Stimulated activated CD8-positive, alpha-beta memory T cell treated with anti-CD3 and anti-CD28 coated beads, Interleukin-7, amount 100 ng/mL, for 48 hours (primary cell): ENCODE data around the gene PBOV1.
"Not testable (repeated sequence)": the region's sequence is repeated elsewhere in the genome, so short reads cannot be mapped to it uniquely, and the experiment has no call there.

Source experiments
- DNase-seq, 2 donors: peaks; one replicate each; pipeline ENCODE4 v3.0.0-alpha.2; 2020; ENCODE audit warnings: low read depth in 1 of 2; ENCODE audit errors: extremely low read depth in 1 of 2

Gene PBOV1

DNA sequence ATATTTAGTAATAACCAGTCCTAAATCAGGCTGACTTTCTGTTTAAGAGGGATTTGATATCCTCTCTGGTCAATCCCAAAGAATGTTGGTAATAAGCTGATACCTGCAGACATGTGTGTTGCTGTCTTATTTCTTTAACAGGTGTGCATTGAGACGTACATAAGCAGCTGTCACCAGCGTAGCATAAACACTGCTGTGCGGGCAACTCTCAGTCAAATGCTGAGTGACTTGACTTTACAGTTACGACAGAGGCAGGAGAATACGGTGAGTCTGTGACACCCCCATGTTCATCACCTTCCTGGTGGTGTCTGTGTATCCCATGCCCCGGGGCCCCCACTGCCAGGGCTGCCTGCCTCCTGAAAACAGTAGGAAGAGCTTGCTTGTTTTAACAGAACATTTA, 20.1 kb upstream of the PBOV1 start:
- DNase-seq, result no peak

DNA sequence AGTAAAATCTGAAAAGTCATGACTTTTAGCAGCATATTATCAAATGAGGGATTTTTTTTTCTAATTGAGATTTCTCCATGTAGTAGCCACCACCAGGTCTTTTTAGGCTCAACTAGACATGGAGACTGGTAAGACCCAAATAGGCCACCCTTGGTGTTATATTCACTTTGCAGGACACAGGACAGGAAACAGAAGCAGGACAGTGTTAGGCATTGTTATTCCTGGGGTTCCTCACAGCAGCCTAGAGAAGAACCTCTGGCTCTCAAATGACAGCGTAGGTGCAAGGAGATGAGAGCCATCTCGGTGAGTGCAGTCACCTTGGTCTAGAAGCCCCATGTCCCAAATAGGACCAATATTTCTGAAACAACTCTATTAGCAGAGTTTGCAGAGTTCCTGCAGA, 19.2 kb upstream of the PBOV1 start:
- DNase-seq, result no peak

- no peak for DNase-seq
Observed at GRCh38 chr6:138235693-138236092, 17.4 kb upstream of the PBOV1 start.

- DNase-seq, result no peak
Observed at GRCh38 chr6:138235205-138235604, 16.9 kb upstream of the PBOV1 start.

DNA sequence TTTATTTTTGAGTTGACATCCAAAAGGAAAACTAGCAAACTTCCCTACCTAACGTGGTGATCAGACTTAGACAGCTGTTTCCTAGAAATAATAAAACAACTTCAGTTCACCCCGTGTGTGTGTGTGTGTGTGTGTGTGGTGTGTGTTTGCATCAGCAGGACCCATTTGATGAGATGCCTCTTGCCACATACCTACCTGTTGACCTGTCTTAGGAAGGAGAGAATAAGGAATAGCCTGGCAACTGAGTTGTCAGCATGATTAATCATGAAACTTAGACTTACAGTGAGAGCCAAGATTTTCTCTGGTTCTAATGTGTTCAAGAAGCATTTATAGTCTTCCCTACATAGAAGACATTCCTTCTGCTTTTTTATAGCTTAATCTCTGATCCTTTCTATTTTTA, 16.1 kb upstream of the PBOV1 start:
- no peak for DNase-seq

DNA sequence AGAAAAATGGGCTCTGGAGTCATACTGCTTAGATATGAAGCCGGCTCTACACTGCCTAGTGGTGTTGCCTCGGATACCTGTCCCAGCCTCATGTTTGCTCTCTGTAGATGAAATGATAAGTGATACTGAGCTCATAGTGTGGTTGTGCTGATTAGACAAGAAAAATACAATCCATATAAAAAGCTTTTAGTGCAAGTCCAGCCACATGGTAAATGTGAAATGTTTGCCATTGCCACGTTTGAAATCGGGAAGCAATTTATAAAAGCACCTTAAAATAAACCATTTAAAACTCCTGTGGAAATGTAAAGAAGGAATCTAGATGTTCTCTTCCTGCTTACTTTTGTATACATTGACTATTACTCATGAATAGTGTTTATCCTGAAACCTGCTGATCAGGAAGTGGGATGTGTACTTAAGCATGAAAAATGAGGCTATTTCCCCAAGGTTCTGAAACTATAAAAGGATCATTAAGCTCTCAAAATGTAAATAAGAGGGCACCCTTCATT, 13.1 kb upstream of the PBOV1 start:
- DNase-seq, result no peak

- DNase-seq, result no peak
Observed at GRCh38 chr6:138230759-138231380, 12.6 kb upstream of the PBOV1 start.

DNA sequence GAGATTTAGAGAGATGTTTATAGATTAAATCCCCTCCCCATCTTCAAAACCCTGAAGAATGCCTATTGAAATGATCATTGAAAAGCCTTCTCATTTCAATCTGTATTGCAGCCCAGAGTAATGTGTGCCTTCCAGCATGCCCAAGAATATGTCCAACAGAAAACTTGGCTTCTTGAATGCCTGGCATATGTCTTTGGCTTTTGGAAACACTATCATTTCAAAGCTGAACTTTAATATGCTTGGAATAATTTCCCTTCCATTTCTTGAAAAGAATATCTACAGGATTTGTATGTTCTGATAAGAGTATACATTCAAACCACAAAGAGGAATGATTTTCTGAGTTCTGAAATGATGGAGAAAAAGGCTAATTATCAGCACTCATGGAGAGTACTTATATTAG, 11.9 kb upstream of the PBOV1 start:
- DNase-seq, result no peak

- no peak for DNase-seq
Observed at GRCh38 chr6:138229663-138230179, 11.4 kb upstream of the PBOV1 start.

DNA sequence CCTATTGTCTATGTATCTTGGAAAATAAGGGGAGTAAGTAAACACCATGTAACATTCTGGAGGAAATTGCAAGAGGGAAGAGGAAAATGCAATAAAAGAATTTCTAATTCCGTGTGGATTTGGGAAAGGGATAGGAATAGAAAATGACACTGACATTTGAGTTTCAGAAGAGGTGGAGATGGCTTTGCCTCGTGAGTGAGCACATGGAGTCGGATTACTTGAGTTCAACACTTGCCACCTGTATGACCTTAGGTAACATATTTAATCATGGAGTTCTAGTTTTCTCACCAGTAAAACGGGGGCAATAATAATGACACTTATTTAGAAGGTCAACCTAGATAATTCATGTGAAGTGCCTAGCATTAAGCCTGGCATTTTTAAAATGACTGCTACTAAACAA, 10.8 kb upstream of the PBOV1 start:
- no peak for DNase-seq

DNA sequence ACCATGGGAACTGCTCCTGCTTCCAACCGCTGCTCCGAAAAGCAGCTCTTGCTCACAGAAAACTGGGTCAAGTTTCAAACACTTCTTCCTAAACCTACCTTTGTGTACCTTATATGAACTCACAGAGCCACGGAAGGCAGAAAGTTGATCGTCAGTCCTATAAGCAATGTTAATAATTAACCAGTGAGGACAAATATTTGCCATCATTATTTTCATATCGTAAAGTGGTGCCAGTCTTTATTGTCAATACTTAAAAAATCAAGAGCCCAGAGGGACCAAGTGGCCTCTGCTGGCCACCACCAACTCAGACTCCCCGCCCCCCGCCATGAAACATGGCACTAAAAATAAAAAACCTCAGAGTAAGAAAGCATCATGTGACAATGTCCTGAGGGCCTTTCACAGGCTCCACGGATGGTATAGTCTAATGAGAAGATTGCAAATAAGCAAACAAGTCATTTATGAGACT, 9.1 kb upstream of the PBOV1 start:
- no peak for DNase-seq

GRCh38 chr6:138226700-138227315, 8.5 kb upstream of the PBOV1 start:
- no peak for DNase-seq

GRCh38 chr6:138225953-138226352, 7.7 kb upstream of the PBOV1 start:
- no peak for DNase-seq

- DNase-seq, result no peak
Observed at GRCh38 chr6:138222901-138223546, 4.7 kb upstream of the PBOV1 start.

DNA sequence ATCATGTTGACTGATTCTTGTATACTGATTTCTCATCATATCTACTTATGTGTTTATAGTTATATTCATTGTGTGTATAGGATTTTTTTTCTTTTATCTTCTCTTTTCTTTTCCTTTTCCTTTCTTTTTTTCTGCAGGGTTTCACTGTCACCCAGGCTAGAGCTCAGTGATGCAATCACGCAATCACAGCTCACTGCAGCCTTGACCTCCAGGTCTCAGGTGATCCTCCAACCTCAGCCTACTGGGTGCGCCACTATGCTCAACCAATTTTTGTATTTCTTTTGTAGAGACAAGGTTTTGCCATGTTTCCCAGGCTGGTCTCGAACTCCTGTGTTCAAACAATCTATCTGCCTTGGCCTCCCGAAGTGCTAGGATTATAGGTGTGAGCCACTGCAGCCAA, 1.6 kb upstream of the PBOV1 start:
- no peak for DNase-seq

- no peak for DNase-seq
Observed at GRCh38 chr6:138219398-138219797, 1.1 kb upstream of the PBOV1 start.

DNA sequence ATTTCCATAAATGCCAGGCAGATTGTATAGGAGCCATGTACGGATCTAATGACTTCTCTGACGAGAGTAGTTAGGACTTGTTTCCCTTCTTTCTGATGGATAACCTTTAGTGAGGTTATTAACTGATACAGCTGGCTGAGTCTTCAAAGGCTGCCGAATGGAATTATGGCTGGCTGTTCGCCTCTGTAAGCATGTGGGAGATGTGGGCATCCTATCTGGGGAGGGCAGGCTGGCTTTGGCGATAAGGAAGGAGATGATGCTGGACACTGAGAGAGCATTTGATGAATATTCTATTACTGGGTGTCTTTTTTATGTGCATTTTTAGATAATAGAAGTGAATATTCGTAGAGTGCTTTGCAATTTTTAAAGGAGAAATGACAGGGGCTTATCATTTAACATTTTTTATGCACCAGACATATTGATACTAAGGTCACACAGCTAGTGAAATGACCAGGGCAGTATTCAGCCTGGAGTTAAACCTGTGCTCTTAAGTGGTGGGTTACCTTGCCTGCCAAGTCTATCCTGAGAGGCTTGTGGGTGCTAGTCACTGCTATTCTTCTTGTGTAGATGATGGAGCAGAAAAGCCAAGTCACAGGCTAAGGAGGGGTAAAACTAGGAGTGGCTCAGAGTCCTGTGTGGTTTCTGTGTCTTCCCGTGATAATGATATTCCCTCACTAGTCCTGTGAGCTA, 3.1 kb downstream of the PBOV1 start:
- DNase-seq, result no peak

DNA sequence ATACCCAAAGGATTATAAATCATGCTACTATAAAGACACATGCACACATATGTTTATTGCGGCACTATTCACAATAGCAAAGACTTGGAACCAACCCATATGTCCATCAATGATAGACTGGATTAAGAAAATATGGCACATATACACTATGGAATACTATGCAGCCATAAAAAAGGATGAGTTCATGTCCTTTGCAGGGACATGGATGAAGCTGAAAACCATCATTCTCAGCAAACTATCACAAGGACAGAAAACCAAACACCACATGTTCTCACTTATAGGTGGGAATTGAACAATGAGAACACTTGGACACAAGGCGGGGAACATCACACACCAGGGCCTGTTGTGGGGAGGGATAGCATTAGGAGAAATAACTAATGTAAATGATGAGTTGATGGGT, 5.8 kb downstream of the PBOV1 start:
- DNase-seq, result not testable (repeated sequence)

- no peak for DNase-seq
Observed at GRCh38 chr6:138211601-138212000, 6.7 kb downstream of the PBOV1 start.

DNA sequence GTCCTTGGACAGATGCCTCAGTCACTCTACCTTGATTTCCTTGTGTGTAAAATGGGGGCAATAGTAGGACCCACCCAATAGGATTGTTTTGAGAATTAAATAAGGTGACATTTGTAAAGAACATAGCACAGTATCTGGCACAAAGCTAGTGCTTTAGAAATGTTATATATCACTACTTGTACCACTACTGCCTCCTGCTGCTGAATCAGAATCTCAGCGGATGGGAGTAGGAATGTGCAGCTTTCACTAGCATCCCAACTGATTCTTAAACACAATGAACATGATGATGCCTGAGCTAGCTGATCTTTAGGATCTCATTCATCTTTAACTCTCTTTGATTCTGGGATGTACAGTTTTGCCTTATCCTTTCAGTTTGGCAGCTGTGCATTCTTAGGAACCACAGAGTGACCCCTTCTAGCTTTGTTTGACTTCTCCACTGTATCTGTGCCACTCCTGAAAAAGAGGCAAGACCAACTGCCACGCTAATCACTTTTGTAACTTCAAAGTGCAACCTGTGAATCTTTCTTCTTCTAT, 7.2 kb downstream of the PBOV1 start:
- no peak for DNase-seq

DNA sequence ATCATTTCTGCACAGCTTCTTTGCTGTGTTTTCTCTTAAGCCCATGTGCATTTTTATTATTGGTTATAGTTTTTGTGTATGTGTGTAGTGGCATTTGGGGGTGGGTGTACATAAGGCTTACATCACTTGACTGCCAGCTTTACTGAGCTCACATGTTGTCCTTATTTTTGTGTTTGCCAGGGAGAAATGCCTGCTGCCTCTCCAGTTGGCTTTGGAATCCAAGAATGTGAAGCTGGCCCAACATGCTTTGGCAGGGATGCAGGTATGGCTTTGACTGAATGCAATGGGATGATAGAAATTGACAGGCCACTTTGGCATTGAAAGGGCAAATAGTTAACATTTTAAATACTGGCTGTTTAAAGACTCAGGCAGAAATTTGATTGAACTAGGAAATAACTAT, 11.4 kb downstream of the PBOV1 start:
- no peak for DNase-seq
